Gastrocnemius medialis (tissue), 4 donors: ENCODE data around the gene ERCC6L2.

Source experiments
- CTCF ChIP-seq, 5 experiments: fragments of 450-650 bp in 3 of 5; fragments of 200-600 bp in 2 of 5; sonication (generic) in 2 of 5; IDR thresholded peaks in 4 of 5; conservative IDR thresholded peaks in 1 of 5; 1 replicate in 4 of 5; 2 replicates in 1 of 5; pipeline ENCODE4 v1.5.1; 2016 to 2019; ENCODE audit warnings: antibody characterized with exemption in 5 of 5, mild to moderate bottlenecking in 3 of 5, moderate library complexity in 3 of 5
- POLR2A ChIP-seq, 2 donors: fragments of 450-650 bp; IDR thresholded peaks; one replicate each; pipeline ENCODE4 v1.6.1; 2017; ENCODE audit warnings: antibody characterized with exemption in 2 of 2, mild to moderate bottlenecking in 2 of 2, moderate library complexity in 2 of 2

- TF ChIP-seq CTCF (IDR thresholded peaks at IDR 0.05 in 4 of 5, conservative IDR thresholded peaks at IDR 0.05 in 1 of 5) (no peak), POLR2A (IDR thresholded peaks at IDR 0.05) (no peak)
Observed at GRCh38 chr9:95870352-95870751, 5.1 kb upstream of the ERCC6L2 start.
